ENCODE measurements around the gene FRZB.

Gene FRZB

GRCh38 chr2:182784777-182785176 is 81.7 kb downstream of the FRZB start:
- peak; percentile 59 for DNase-seq (ENCODE audit: low spot score)

DNA sequence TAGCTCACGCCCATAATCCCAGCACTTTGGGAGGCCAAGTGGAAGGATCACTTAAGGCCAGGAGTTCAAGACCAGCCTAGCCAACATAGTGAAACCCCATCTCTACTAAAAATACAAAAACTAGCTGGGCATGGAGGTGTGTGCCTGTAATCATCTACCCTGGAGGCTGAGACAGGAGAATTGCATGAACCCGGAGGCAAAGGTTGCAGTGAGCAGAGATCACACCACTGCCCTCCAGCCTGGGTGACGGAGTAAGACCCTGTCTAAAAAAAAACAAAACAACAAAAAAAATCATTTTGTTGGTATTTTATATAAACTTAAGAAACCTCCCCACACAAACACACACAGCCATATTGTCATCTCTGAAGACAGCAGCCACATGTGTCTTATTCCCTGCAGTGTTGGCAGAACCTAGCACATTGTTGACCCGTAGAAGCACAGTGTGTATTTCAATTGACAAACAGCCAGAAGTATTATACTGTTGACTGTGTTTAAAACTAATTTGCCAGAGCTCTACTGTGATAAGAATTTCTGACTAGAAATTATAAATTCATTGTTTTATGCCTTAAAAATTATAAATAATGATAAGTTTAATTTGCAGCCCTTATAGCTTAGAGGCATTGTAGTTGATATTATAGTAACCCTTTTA is 82.3 kb downstream of the FRZB start:
- DNase-seq (ENCODE audit: low spot score): no peak

Data from pons (tissue), 1 donor.